ENCODE measurements around the gene CTAG1A. TPM values are rescaled to one million over a fixed set of nuclear protein-coding genes. Genes with fewer than 3 reads are reported as not detected.
"Not testable (repeated sequence)": the region's sequence is repeated elsewhere in the genome, so short reads cannot be mapped to it uniquely, and the experiment has no call there.

The CTAG1A gene
- total RNA-seq, 1 experiment from 2014 or later, result not detected

DNA sequence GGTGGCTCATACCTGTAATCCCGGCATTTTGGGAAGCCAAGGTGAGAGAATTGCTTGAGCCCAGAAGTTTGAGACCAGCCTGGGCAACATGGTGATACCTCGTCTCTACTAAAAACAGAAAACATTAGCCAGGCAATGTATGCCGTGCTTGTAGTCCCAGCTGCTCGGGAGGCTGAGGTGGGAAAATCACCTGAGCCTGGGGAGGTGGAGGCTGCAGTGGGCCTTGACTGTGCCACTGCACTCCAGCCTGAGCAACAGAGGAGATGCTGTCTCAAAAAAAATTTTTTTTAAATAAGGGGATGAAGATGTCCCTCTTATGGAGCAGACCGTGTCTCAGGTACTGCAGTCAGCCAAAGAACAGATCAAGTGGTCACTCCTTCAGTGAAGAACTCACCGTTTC is 20.6 kb downstream of the CTAG1A start:
- no peaks in the 10 kb centered on the region for H3K9me3 ChIP-seq (ENCODE audit: low read depth, low read length, poor library complexity, severe bottlenecking)
- no peaks in the 10 kb centered on the region for H3K36me3 ChIP-seq (ENCODE audit: insufficient read depth, low read length, poor library complexity, severe bottlenecking)
- DNase-seq (ENCODE audit: low spot score), result no peak
- H3K4me1 ChIP-seq (ENCODE audit: insufficient read depth, low read length, poor library complexity, severe bottlenecking), result no peaks in the 10 kb centered on the region
- intact Hi-C loops (cut with micrococcal nuclease; ENCODE audit: unreplicated experiment), result no loop called here
- H3K27ac ChIP-seq (ENCODE audit: low read depth, low read length, poor library complexity, severe bottlenecking), result no peak overlapping the region
- no peaks in the 10 kb centered on the region for H3K27me3 ChIP-seq (replicated peaks; ENCODE audit: insufficient read depth, low read depth, low read length, poor library complexity)
- ChIA-PET CTCF (no interaction called here), POLR2A (ENCODE audit: low non-redundant PET) (no interaction called here)
- TF ChIP-seq, protein P1, sequence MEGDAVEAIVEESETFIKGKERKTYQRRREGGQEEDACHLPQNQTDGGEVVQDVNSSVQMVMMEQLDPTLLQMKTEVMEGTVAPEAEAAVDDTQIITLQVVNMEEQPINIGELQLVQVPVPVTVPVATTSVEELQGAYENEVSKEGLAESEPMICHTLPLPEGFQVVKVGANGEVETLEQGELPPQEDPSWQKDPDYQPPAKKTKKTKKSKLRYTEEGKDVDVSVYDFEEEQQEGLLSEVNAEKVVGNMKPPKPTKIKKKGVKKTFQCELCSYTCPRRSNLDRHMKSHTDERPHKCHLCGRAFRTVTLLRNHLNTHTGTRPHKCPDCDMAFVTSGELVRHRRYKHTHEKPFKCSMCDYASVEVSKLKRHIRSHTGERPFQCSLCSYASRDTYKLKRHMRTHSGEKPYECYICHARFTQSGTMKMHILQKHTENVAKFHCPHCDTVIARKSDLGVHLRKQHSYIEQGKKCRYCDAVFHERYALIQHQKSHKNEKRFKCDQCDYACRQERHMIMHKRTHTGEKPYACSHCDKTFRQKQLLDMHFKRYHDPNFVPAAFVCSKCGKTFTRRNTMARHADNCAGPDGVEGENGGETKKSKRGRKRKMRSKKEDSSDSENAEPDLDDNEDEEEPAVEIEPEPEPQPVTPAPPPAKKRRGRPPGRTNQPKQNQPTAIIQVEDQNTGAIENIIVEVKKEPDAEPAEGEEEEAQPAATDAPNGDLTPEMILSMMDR (conservative IDR thresholded peaks at IDR 0.05; ENCODE audit: low read depth, low read length), result no peak
- TF ChIP-seq EZH2 (IDR thresholded peaks at IDR 0.05; ENCODE audit: borderline replicate concordance, low read depth, low read length, poor library complexity, severe bottlenecking), result no peak
- BruUV-seq (replicated peaks), result no TSS peak
- no peak overlapping the region for H3K4me3 ChIP-seq (ENCODE audit: low read depth, low read length, poor library complexity, severe bottlenecking)

DNA sequence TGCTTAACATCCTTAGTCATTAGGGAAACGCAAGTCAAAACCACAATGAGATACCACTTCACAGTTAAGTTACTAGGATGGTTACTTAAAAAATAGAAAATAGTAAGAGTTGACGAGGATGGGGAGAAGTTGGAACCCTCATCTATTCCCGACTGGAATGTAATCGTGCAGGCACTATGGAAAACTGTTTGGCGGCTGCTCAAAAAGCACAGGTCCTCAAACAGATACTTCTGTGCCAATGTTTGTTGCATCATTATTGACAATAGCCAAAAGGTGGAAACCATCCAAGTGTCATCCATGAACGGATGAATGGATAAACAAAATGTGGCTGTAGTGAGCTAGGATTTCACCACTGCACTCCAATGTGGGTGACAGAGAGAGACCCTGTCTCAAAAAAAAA is 22.4 kb downstream of the CTAG1A start:
- Histone ChIP-seq H3K36me3 (ENCODE audit: insufficient read depth, low read length, poor library complexity, severe bottlenecking) (no peaks in the 10 kb centered on the region), H3K9me3 (ENCODE audit: low read depth, low read length, poor library complexity, severe bottlenecking) (no peaks in the 10 kb centered on the region), H3K27me3 (replicated peaks; ENCODE audit: insufficient read depth, low read depth, low read length, poor library complexity) (no peaks in the 10 kb centered on the region), H3K4me1 (ENCODE audit: insufficient read depth, low read length, poor library complexity, severe bottlenecking) (no peaks in the 10 kb centered on the region), H3K27ac (ENCODE audit: low read depth, low read length, poor library complexity, severe bottlenecking) (no peak overlapping the region), H3K4me3 (ENCODE audit: low read depth, low read length, poor library complexity, severe bottlenecking) (no peak overlapping the region)
- ChIA-PET CTCF (no interaction called here), POLR2A (ENCODE audit: low non-redundant PET) (no interaction called here)
- intact Hi-C loops (cut with micrococcal nuclease; ENCODE audit: unreplicated experiment), result no loop called here
- no TSS peak for BruUV-seq (replicated peaks)
- no peak for TF ChIP-seq EZH2 (IDR thresholded peaks at IDR 0.05; ENCODE audit: borderline replicate concordance, low read depth, low read length, poor library complexity, severe bottlenecking)
- DNase-seq (ENCODE audit: low spot score), result no peak

DNA sequence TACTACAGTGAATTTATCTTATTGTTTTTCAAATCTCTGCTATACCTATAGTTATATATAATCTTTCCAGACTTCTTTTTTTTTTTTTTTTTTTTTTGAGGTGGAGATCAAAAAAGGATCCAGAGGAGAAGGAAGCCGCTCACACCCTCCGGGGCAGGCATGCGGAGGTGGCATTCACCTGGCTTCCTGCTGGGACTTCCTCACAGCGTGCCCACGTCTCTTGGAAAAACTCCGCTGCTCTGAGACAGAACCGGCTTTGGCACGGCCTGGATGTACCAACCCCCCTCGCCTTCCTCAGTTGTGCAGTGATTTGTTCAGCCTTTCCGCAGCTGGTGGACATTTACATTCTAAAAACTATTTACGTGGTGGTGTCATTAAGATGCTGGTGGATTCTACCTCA is 23.0 kb downstream of the CTAG1A start:
- H3K4me3 ChIP-seq (ENCODE audit: low read depth, low read length, poor library complexity, severe bottlenecking); BruUV-seq (replicated peaks); H3K36me3 ChIP-seq (ENCODE audit: insufficient read depth, low read length, poor library complexity, severe bottlenecking); H3K27me3 ChIP-seq (replicated peaks; ENCODE audit: insufficient read depth, low read depth, low read length, poor library complexity); H3K4me1 ChIP-seq (ENCODE audit: insufficient read depth, low read length, poor library complexity, severe bottlenecking); H3K27ac ChIP-seq (ENCODE audit: low read depth, low read length, poor library complexity, severe bottlenecking); intact Hi-C loops (cut with micrococcal nuclease; ENCODE audit: unreplicated experiment); DNase-seq (ENCODE audit: low spot score); POLR2A ChIA-PET (ENCODE audit: low non-redundant PET); H3K9me3 ChIP-seq (ENCODE audit: low read depth, low read length, poor library complexity, severe bottlenecking); CTCF ChIA-PET: not testable (repeated sequence)

DNA sequence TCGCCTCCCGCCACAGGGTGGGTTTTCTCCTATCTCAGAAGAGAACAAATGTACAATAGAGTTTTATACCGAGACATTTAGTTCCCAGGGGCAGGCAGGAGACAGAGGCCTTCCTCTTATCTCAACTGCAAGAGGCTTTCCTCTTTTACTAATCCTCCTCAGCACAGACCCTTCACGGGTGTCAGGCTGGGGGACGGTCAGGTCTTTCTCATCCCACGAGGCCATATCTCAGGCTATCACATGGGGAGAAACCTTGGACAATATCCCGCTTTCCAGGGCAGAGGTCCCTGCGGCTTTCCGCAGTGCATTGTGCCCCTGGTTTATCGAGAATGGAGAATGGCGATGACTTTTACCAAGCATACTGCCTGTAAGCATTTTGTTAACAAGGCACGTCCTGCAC is 23.9 kb downstream of the CTAG1A start:
- DNase-seq (ENCODE audit: low spot score); H3K4me3 ChIP-seq (ENCODE audit: low read depth, low read length, poor library complexity, severe bottlenecking); H3K36me3 ChIP-seq (ENCODE audit: insufficient read depth, low read length, poor library complexity, severe bottlenecking); POLR2A ChIA-PET (ENCODE audit: low non-redundant PET); H3K27me3 ChIP-seq (replicated peaks; ENCODE audit: insufficient read depth, low read depth, low read length, poor library complexity); intact Hi-C loops (cut with micrococcal nuclease; ENCODE audit: unreplicated experiment); H3K4me1 ChIP-seq (ENCODE audit: insufficient read depth, low read length, poor library complexity, severe bottlenecking); BruUV-seq (replicated peaks); H3K27ac ChIP-seq (ENCODE audit: low read depth, low read length, poor library complexity, severe bottlenecking); CTCF ChIA-PET; H3K9me3 ChIP-seq (ENCODE audit: low read depth, low read length, poor library complexity, severe bottlenecking): not testable (repeated sequence)

DNA sequence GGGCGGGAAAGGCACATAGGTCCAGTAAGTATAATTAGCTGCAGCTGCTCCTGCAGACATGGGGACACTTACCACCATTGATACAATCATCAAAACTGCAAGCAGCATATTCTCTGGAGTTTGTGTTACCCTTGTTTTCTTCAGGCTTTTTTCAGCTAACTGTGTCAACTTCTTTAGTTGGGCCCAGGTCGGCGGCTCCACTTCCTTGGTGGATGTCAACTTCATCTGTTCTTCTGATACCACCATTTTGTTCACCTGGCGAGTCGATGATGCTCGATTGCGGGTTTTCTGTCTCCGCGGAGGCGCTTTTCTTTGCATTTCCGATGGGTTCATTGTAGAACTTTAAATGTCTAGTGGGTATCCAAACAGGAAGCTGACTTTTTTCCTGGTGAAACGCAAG is 26.2 kb downstream of the CTAG1A start:
- H3K36me3 ChIP-seq (ENCODE audit: insufficient read depth, low read length, poor library complexity, severe bottlenecking); H3K27ac ChIP-seq (ENCODE audit: low read depth, low read length, poor library complexity, severe bottlenecking); H3K9me3 ChIP-seq (ENCODE audit: low read depth, low read length, poor library complexity, severe bottlenecking); H3K4me1 ChIP-seq (ENCODE audit: insufficient read depth, low read length, poor library complexity, severe bottlenecking); DNase-seq (ENCODE audit: low spot score); POLR2A ChIA-PET (ENCODE audit: low non-redundant PET); H3K27me3 ChIP-seq (replicated peaks; ENCODE audit: insufficient read depth, low read depth, low read length, poor library complexity); BruUV-seq (replicated peaks); H3K4me3 ChIP-seq (ENCODE audit: low read depth, low read length, poor library complexity, severe bottlenecking): not testable (repeated sequence)
- CTCF ChIA-PET, result interaction anchor here (0.7 kb wide), 1 partner anchor 55 kb away, joined by 3 read pairs; no protein-coding TSS in a partner anchor
- intact Hi-C loops (cut with micrococcal nuclease; ENCODE audit: unreplicated experiment), result loop anchor here (10.0 kb wide), 1 partner anchor 114 kb away; no protein-coding TSS in a partner anchor

DNA sequence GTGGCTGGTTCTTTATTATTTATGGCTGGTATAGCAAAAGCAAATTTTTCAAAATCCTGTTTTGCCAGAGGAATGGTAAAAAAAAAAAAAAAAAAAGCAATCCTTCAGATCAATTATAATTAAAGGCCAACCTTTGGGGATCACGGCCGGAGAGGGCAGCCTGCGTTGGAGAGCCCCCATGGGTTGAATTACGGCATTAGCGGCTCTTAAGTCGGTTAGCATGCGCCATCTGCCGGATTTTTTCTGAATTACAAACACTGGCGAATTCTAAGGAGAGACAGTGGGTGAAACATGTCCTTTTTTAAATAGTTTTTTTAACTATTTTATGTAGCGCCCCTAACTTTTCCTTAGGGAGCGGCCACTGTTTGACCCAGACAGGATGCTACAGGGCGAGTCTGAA is 28.7 kb downstream of the CTAG1A start:
- POLR2A ChIA-PET (ENCODE audit: low non-redundant PET); DNase-seq (ENCODE audit: low spot score); BruUV-seq (replicated peaks); H3K27ac ChIP-seq (ENCODE audit: low read depth, low read length, poor library complexity, severe bottlenecking); H3K27me3 ChIP-seq (replicated peaks; ENCODE audit: insufficient read depth, low read depth, low read length, poor library complexity); CTCF ChIA-PET; H3K36me3 ChIP-seq (ENCODE audit: insufficient read depth, low read length, poor library complexity, severe bottlenecking); H3K4me3 ChIP-seq (ENCODE audit: low read depth, low read length, poor library complexity, severe bottlenecking); H3K9me3 ChIP-seq (ENCODE audit: low read depth, low read length, poor library complexity, severe bottlenecking); H3K4me1 ChIP-seq (ENCODE audit: insufficient read depth, low read length, poor library complexity, severe bottlenecking): not testable (repeated sequence)
- intact Hi-C loops (cut with micrococcal nuclease; ENCODE audit: unreplicated experiment), result loop anchor here (10.0 kb wide), 1 partner anchor 111 kb away; no protein-coding TSS in a partner anchor

DNA sequence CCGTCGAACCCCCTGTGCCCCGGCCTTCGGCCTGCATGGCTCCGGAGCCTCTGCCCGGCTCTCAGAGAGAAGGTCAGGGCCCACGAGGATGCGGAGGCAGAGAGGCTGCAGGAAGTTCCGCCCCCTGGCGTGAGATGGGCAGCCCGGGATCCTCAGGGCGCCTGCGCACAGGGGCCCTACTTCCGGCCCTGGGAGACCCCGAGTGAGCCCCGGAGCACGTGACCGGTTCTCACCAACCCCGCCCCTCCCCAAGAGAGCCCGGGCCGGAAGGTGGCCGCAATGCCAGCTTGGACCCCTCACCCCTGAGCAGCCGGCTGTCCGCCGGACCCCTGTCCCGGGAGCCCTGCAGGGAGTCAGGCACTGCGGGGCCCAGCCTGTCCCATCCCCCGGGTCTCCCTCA is 34.2 kb downstream of the CTAG1A start, which contains the start of gene CTAG1B:
TSS of gene CTAG1B (minus strand) at position 101 of the 400 bp plus-strand sequence. CDS start at position 37, 64 bp downstream.
- H3K4me3 ChIP-seq (ENCODE audit: low read depth, low read length, poor library complexity, severe bottlenecking); POLR2A ChIA-PET (ENCODE audit: low non-redundant PET); H3K27me3 ChIP-seq (replicated peaks; ENCODE audit: insufficient read depth, low read depth, low read length, poor library complexity); H3K4me1 ChIP-seq (ENCODE audit: insufficient read depth, low read length, poor library complexity, severe bottlenecking); H3K9me3 ChIP-seq (ENCODE audit: low read depth, low read length, poor library complexity, severe bottlenecking); CTCF ChIA-PET; H3K36me3 ChIP-seq (ENCODE audit: insufficient read depth, low read length, poor library complexity, severe bottlenecking); DNase-seq (ENCODE audit: low spot score); H3K27ac ChIP-seq (ENCODE audit: low read depth, low read length, poor library complexity, severe bottlenecking); BruUV-seq (replicated peaks): not testable (repeated sequence)
- intact Hi-C loops (cut with micrococcal nuclease; ENCODE audit: unreplicated experiment), result loop anchor here (10.0 kb wide), 1 partner anchor 106 kb away; no protein-coding TSS in a partner anchor

All from A673 (cell line).